NAMALWA (cell line): ENCODE results near the gene SENP8.
A peak's percentile ranks its signal among the peaks of the same experiment; 100 is the strongest.
"Not testable (repeated sequence)": the region's sequence is repeated elsewhere in the genome, so short reads cannot be mapped to it uniquely, and the experiment has no call there.

Experiments used
- DNase-seq: peaks from one replicate; pipeline ENCODE4 v3.0.0-alpha.2; 2015; ENCODE audit warnings: low spot score

SENP8 gene

GRCh38 chr15:72118017-72118978 is at the start of gene SENP8, which contains the start of gene MYO9A:
Gene SENP8, plus strand, starts transcription at chr15:72118403. Its CDS starts 21,221 bp downstream, at chr15:72139624.
Gene MYO9A, minus strand, starts transcription at chr15:72118150. Its CDS starts 71,587 bp downstream, at chr15:72046563.
- peak; percentile 99 for DNase-seq

DNA sequence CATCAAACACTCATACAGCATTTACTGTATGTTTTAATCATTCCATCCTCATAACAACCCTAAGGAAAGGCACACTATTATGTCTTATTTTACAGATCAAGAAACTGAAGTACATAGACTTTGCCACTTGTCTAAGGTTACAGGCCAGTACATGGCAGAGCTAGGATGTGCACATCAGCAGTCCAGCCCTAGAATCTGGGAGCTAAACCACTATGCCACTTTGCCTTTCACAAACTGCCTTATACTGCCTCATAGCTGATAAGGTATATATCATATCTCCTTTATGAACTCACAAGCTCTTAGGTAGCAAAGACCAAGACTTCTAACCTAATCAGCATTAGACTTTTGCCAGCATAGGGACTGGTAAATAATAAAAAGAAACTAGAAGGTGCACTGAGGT is 49.3 kb upstream of the SENP8 start:
- DNase-seq: no peak

DNA sequence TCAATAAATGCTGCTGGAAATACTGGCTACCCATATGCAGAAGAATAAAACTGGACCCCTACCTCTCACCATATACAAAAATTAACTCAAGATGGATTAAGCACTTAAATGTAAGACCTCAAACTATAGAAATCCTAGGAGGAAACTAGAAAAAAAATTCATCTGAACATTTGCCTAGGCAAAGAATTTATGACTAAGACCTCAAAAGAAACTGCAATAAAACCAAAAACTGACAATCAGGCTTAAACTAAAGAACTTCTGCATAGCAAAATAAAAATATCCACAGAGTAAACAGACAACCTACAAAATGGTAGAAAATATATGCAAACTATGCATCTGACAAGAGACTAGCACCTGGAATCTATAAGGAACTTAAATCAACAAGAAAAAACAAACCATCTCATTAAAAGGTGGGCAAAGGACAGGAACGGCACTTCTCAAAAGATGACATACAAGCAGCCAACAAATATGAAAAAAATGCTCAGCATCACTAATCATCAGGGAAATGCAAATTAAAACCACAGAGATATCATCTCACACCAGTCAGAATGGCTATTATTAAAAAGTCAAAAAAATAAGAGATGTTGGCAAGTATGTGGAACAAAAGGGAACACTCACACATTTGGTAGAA is 47.3 kb upstream of the SENP8 start:
- peak; percentile 60 for DNase-seq

DNA sequence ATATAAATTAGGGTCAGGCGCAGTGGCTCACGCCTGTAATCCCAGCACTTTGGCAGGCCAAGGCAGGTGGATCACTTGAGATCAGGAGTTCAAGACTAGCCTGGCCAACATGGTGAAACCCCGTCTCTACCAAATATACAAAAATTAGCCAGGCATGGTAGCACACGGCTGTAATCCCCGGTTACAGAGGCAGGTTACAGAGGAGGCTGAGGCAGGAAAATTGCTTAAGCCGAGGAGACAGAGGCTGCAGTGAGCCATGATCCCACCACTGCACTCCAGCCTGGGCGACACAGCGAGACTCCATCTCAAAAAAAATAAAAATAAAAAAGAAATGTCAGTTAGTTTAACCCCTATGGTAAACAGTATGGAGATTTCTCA is 46.8 kb upstream of the SENP8 start:
- not testable (repeated sequence) for DNase-seq

DNA sequence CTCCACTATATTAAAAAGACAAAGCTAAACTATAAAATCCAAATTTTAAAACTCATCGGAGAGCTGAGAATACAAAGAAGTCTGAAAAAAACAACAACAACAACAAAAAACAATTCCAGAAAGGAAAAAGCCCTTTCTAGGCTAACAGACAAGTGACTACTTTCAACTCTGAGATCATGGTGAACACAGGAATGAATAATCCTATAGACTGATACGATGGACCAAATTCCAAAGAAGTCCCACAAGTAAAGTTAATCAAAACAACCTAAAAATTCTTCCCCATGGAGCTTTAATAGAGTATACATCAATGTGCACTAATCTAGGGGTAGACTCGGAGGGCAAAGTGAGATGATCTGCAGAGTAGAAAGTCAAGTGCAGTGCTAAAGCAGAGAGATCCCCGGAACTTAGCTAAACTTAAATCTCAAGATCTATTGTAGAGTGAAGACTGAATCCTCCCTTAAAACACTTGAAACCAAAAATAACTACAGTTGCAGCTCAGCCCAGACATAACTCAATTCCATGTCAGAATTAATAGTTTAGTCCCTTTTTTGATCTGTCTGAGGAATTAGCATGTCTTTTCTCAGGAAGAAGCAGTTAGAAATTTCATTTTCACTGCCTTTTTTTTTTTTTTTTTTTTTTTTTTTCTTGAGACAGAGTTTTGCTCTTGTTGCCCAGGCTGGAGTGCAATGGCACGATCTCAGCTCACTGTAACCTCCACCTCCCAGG is 43.7 kb upstream of the SENP8 start:
- DNase-seq: no peak

DNA sequence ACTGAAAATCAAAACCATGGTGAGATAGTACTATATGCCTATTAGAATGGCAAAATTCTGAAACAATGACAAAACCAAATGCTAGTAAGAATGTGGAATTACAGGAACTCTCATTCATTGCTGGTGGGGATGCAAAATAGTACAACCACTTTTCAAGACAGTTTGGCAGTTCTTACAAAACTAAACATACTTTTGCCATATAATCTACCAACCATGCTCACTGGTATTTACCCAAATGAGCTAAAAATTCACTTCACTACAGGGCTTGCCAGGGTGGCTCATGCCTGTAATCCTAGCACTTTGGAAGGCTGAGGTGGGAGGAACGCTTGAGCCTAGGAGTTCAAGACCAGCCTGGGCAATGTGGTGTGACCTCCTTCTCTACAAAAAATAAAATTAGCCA is 40.3 kb upstream of the SENP8 start:
- DNase-seq: no peak

GRCh38 chr15:72078887-72079286 is 39.3 kb upstream of the SENP8 start:
- peak; percentile 40 for DNase-seq

DNA sequence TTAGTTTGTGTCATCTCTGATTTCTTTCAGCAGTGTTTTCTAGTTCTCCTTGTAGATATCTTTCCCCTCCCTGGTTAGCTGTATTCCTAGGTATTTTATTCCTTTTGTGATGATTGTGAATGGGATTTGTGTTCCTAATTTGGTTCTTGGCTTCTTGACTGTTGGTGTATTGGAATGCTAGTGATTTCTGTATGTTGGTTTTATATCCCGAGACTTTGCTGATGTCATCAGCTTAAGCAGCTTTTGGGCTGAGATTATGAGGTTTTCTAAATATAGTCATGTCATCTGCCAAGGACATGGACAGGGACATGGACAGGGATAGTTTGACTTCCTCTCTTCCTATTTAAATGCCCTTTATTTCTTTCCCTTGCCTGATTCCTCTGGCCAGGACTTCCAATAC is 36.0 kb upstream of the SENP8 start:
- DNase-seq: no peak

DNA sequence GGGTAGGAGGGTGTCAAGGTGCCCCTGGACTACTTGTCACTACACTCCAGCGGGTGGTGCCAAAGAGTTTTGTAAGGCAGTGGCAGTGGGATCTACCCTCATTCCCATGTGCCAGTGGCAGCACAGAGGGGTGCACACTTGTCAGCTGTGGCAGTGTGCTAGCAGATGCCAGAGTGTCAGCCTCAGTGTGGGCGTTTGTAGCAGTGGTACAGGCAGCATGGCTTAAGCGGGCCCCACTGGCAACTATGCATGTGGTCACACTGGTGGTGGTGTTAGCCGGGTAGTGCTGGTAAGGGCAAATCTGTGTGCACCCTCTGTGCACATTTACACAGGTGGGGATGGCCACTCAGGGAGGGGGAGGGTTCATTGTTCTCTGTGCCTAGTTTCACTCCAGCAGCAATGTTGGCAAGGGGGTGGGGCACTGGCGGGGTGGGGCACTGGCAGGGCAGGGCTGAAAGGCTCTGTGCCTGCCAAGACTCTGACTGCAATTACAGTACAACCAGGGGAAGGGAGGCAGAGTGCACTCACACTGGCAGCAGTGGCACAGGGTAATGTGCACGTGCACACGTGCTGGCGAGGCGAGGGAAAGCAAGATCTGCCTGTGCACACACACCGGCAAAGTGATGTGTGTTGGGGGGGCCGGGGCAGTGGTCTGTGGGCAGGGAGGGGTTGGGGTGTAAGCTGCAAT is 32.0 kb upstream of the SENP8 start:
- DNase-seq: no peak

DNA sequence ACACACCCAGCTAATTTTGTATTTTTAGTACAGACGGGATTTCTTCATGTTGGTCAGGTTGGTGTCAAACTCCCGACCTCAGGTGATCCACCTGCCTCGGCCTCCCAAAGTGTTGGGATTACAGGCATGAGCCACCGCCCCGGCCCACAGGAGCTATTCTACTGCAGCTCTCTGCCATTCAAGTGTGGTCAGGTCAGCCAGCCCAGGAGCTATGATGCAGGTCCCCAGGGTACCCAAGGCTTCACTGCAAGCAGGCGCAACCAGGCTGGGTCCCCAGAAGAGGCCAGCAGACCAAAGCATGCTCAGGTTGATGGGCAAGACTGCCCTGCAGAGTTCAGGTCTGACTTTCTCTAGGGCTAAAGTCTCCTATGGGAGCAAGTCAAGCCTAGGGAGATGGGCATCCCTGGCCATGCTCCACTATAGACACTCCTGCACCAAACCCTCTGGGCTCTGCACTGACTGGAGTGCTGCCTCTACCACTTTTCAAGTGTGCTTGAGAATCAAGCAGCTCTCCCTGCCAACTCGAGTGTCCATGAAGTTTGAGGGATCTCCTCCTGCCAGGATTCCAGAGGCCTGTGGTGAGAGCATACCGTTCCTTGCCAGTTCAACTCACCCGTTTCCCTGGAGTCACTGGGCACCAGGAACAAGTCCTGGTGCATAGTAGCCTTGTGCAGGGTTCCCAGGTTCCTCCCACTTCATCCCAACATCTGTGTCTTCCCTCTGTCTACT is 31.1 kb upstream of the SENP8 start:
- DNase-seq: no peak

GRCh38 chr15:72092006-72092405 is 26.2 kb upstream of the SENP8 start:
- no peak for DNase-seq

- no peak for DNase-seq
These were observed 25.5 kb upstream of the SENP8 start for GRCh38 chr15:72092691-72093090.

GRCh38 chr15:72096796-72097195 is 21.4 kb upstream of the SENP8 start:
- no peak for DNase-seq

- no peak for DNase-seq
These were observed 20.2 kb upstream of the SENP8 start for GRCh38 chr15:72098040-72098439.

DNA sequence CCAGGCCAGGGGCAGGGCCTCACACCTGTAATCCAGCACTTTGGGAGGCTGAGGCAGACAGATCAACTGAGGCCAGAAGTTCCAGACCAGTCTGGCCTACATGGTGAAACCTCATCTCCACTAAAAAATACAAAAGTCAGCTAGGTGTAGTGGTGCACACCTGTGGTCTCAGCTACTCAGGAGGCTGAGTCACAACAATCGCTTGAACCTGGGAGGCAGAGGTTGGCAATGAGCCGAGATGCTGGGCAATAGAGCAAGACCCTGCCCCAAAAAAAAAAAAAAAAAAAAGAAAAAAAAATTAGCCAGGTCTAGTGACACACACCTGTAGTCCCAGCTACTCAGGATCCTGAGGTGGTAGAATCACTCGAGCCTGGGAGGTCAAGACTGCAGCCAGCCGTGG is 19.0 kb upstream of the SENP8 start:
- no peak for DNase-seq

DNA sequence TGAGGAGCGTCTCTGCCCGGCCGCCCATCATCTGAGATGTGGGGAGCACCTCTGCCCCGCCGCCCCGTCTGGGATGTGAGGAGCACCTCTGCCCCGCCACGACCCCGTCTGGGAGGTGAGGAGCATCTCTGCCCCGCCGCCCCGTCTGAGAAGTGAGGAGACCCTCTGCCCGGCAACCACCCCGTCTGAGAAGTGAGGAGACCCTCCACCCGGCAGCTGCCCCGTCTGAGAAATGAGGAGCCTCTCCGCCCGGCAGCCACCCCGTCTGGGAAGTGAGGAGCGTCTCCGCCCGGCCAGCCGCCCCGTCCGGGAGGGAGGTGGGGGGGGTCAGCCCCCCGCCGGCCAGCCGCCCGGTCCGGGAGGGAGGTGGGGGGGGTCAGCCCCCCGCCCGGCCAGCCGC is 17.7 kb upstream of the SENP8 start:
- DNase-seq: not testable (repeated sequence)

DNA sequence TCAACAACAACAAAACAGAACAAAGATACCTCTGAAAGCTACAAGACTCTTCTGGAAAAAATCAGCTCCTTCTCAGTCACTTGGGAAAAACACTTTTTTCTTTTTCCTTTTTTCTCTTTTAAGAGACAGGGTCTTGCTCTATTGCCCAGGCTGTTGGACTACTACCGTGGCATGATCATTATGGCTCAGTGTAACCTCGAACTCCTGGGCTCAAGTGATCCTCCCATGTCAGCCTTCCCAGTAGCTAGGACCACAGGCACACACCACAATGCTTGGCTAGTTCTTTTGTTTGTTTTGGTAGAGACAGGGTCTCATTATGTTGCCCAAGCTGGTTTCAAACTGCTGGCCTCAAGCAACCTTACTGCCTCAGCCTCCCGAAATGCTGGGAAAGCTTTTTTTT is 13.1 kb upstream of the SENP8 start:
- DNase-seq: no peak

GRCh38 chr15:72106068-72106467 is 12.1 kb upstream of the SENP8 start:
- no peak for DNase-seq

- no peak for DNase-seq
These were observed 7.8 kb upstream of the SENP8 start for GRCh38 chr15:72110355-72110754.

DNA sequence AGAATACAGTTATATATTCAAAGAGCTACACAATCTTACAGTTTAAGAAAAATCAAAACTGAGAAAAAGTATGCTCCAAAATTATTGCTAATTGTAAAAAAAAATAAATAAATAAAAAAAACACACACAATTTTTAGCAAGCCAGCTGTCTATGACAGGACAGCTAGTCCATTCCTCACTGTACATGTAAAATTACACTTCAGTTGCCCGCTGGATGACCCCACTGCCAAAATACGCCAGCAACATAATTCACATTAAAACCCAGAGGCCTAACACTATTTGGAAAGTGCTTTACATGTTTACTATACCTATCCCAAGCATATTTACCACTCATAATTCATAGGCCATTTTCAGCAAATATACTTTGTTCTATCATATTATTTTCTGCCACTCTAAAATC is 6.1 kb upstream of the SENP8 start:
- DNase-seq: no peak

GRCh38 chr15:72112805-72113204 is 5.4 kb upstream of the SENP8 start:
- DNase-seq: no peak
